ENCODE results near the gene MALRD1.
"Not testable (repeated sequence)": the region's sequence is repeated elsewhere in the genome, so short reads cannot be mapped to it uniquely, and the experiment has no call there.

MALRD1 gene

DNA sequence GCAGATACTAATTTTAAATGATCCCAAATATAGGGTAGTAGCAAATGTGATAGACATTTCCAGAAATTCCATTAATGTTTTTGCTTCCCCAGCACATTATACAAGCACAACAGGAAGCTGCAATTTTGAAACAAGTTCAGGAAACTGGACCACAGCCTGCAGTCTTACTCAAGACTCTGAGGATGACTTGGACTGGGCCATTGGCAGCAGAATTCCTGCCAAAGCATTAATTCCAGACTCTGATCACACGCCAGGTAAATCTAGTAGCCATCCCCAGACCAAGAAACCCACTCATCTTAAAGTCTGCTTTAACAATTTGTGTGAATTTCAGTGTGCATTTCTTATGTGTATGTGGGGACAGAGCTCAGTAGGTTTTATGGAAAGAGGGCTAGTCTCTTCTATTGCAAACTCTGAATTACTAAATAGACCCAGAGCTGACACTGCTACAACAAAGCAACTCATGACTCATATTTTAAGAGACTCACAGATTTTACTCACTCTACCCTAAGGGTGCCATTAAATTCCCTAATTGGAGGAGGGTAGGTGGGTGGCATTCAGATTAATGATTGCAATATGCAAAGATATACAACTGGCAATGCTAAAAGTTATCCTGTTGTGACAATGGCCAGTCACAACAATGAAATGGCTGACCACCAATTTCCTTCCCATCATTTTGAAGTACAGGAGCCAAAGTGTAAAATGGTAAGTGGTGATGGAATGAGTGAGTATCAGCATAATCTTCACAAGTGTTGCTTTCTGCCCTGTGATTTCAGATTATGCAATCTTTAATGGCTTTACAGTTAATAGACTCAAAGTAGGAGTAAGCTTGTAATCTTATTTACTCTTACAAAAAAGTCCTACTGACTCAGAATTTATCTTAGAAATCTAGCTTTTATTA, 450.0 kb downstream of the MALRD1 start:
- no peak for DNase-seq (ENCODE audit: low read depth)

DNA sequence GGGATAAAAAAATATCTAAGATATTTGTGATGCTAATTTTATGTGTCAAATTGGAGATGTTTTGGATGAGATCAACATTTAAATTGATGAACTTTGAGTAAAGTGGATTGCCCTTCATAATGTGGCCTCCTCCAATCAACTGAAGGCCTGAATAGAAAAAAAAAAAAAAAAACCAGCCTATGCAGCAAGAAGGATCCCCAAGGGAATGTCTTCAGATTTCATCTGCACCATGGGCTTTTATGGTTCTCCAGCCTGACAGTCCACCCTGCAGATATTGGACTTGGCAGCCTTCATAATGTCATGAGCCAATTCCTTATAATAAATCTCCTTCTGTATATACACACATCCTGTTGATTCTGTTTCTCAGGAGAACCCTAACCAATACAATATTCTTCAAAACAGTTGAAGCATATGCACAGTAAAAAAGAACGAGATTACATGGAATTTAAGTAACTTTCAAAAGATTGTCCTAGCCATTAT, 450.7 kb downstream of the MALRD1 start:
- no peak for DNase-seq (ENCODE audit: low read depth)

DNA sequence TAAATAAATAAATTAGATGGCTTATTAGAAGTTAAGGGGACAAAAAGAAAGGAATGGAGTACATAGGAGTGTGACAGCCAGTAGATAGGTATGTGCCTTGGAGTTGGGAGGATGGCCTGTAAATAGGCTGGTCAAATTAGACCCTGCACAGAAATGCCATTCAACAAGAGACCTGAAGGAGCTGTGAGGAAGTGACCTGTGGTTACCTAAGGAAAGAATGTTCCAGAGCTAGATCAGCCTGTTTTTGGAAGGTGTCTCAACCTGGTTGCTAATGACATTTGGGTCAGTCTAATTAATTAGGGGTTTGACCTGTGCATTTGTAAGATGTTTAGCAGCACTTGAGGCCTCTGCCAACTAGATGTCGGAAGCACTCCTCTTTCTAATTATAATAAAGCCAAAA, 452.4 kb downstream of the MALRD1 start:
- DNase-seq (ENCODE audit: low read depth) = no peak

DNA sequence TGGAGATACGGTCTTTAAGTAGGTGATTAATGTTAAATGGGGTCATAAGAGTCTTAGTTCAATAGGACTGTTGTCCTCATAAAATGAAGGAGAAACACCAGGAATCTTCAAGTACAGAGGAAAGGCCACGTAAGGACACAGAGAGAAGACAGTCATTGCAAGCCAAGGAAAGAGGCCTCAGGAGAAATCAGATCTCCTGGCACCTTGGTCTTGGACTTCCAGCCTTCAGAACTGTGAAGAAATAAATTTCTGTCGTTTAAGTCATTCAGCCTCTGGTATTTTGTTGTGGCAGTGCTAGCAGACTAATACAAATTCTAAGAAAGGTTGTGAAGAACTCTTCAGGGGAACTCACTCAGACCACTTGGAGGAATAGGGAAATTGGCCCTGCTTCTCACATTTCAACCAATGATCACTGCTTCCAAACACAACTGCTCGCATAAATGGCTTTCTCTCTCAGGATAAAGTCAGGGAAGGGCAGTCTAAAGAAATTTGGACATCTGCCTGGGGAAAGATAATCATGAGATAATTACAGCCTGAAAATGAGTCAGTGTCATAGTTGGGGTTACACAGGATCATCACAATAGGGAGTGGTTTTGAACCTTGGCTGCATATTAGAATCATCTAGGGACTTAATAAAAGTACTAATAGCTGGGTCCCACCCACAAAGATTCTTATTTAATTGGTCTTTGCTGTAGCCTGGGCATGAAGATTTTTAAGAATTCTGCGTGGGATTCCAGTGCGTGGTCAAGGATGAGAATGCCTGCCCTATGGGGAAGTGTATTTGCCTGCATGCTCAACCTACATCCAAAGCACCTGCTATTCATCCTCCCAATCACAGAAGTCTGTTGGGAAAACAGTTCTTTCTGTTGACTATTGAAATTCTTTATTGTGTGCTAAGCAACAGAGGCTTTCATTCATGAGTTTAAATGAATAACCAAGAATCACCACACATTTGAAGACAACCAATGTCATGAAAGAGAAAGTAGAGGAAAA, 457.0 kb downstream of the MALRD1 start:
- DNase-seq (ENCODE audit: low read depth) = no peak

DNA sequence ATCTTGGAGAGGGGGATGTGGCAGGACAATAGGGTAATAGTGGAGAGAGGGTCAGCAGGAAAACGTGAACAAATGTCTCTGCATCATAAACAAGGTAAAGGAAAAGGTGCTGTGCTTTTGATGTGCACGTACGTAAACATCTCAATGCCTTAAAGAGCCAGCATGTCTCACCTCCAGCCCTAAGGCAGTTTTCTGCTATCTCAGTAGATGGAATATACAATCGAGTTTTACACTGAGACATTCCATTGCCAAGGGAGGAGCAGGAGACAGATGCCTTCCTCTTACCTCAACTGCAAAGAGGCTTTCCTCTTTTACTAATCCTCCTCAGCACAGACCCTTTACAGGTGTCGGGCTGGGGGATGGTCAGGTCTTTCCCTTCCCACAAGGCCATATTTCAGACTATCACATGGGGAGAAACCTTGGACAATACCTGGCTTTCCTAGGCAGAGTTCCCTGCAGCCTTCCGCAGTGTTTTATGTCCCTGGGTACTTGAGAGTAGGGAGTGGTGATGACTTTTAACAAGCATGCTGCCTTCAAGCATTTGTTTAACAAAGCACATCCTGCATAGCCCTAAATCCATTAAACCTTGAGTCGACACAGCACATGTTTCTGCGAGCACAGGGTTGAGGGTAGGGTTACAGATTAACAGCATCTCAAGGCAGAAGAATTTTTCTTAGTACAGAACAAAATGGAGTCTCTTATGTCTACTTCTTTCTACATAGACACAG, 461.6 kb downstream of the MALRD1 start:
- not testable (repeated sequence) for DNase-seq (ENCODE audit: low read depth)

DNA sequence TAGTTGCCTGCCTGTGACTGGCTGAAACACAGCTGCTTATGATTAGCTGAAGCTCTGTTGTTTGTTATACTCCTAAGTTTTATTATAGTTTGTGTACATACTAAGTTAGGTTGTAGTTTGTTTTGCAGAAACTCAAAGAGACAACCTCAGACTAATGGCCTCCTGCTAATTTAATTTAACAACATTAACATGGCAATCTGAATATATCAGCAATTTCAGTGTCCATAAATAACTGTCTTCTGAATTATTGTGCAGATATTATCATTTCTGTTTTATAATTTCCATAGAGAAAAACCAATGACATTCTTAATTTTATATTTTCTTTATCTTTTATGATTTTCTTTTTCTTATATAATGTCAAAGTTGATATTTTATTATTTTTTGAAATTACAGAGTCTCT, 469.5 kb downstream of the MALRD1 start:
- DNase-seq (ENCODE audit: low read depth) = no peak

DNA sequence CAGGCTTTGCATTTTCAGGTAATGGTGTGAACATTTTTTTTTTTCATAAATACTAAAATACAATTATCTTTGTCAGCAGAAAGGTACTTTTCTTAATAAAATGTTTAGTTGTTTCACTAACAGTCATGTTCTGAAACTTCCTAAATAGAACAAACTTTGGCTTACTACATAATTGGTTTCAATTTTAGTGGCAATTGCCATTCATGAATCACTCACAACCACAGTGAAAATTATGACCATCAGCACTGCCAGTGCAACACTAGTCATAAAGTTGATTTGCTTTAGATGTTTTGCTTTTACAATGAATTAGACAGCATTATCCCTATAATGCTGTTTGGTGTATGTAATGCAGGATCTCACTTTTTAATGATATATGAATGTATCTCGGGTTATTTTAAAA, 470.0 kb downstream of the MALRD1 start:
- DNase-seq (ENCODE audit: low read depth) = no peak

DNA sequence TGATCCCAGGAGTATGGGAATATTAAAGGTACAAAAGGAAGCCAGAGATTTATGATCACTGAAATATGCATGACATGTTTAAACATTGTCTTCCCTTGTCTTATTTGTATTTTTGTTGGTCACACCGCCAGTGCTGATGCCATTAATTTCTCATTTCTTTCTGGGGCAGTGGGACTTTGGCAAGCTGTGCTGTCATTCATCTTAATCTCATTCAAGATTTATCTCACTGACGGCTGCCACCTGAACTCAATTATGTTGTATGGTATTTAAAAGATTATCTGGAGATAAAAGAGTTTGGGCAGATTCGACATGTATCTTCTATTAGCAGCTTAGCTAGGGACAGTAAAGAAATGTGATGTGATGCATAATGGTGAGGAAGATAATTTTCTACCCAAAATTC, 482.7 kb downstream of the MALRD1 start:
- no peak for DNase-seq (ENCODE audit: low read depth)

DNA sequence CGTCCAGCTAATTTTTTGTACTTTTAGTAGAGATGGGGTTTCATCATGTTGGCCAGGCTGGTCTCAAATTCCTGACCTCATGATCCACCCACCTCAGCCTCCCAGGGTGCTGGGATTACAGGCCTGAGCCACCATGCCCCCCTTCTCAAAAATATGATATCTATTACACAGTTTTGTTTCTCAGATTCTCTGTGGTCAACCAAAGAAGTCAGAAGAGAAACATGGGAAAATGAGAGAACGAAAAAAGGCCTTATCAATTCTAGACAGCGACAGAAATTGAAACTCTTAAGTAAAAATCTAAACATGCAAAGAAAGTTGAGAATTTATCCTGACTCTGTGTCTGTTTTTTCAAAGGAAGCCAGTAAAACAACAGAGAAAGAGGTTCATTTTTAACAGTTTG, 483.8 kb downstream of the MALRD1 start:
- no peak for DNase-seq (ENCODE audit: low read depth)

DNA sequence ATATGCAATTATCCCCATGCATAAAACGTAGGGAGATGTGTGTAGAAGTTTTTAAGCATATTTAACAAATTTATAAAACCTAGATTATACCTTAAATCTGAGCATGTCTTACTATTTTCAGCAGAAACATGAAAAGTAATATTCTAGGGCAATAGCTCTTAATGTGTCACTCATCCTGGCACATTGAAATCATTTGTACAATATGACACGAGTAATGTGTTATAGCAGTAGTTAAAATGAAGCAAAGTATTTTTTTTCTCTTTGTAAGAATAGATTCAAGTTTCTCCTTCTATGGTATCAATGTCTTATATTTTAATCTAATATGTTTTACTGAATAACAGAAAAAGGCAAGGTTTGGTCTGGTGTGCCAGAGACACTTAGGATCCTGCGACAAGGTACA, 492.7 kb downstream of the MALRD1 start:
- DNase-seq (ENCODE audit: low read depth) = no peak

DNA sequence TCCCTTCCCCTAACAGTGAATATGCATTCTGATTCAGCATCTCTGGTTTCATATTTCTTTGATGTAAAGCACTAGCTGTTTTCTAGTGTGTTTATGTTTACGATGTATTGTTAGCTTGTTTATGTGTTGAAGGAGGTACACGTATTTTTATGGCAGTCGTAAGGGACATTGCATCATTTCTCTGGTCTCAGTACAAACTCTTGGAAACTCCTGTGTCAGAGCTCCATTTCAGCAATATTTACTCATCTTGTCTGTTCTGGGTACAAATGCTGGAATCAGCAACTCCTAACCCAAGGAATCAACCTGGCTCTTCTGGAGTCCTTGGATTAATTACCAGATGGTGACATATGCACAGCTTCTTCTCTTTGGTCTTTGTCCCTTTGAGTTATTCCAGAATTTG, 497.6 kb downstream of the MALRD1 start:
- no peak for DNase-seq (ENCODE audit: low read depth)

DNA sequence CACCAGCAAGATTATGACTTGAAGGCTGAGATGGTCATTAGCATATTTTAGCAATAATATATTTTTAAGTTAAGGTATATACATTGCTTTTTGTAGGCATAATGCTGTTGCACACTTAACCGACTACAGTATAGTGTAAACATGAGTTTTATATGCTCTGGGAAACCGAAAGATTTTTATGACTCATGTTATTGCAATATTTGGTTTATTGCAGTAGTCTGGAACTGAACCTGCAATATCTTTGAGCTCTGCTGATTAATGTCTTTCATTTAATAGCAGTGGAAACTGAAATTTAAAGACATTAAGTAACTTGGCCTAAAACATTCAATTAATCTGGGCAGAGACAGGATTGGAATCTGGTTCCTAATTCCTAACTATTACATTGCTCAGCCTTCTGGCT, 500.9 kb downstream of the MALRD1 start:
- no peak for DNase-seq (ENCODE audit: low read depth)

DNA sequence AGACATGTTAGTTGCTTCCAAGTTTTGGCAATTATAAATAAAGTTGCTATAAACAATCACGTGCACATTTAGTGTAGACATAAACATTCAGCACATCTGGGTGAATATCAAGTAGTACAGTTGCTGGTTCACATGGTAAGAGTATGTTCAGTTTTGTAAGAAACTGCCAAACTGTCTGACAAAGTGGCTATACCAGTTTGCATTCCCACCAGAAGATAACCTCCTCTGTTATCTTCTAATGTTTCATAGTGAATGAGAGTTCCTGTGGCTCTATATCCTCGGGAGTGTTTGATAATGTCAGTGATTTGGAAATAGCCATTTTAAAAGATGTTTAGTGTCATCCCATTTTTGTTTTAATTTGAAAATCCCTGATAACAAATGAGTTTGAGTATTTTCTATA, 508.1 kb downstream of the MALRD1 start:
- no peak for DNase-seq (ENCODE audit: low read depth)

DNA sequence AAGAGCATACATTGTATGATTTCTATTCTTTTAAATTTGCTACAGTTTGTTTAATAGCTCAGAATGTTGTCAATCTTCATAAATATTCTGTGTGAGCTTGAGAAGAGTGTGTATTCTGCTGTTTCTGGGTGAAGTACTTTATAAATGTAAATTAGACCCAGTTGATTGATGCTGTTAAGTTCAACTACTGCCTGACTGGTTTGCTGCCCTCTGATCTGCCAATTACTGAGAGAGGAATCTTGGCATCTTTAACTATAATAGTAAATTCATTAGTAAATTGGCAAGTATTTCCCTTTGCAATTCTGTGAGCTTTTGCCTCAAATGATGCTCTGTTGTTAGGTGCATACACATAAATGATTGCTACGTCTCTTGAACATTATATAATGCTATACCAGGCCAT, 512.6 kb downstream of the MALRD1 start:
- DNase-seq (ENCODE audit: low read depth) = no peak

DNA sequence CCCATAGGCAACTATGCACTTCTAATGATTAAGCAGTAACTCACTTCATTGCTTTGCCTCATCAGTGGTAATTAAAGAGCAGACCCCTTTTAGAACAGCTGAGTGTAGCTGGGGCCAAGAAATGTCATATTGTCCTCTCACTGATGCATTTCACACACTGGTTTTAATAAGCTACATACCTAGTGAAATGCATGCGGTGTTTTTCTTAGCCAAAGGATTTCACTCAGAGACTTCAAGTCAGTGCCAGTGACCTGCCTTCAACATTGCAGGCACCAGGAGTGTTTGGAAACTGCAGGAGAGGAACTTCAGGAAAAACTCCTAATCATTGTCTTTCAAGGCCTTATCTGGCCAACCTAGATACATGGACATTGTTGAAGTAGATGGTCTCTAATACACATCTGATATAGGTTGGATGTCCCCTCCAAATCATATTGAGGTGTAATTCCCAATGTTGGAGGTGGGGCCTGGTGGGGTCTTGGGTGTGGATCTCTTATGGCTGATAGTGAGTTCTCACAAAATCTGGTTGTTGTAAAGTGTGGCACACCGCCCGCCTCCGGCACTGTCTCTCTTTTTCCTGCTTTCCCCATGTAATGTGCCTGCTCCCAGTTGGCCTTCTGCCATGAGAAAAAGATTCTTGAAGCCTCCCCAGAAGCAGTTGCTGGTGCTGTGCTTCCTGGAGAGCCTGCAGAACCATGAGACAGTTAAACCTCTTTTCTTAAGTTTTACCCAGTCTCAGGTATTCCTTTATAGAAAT, 515.0 kb downstream of the MALRD1 start:
- no peak for DNase-seq (ENCODE audit: low read depth)

DNA sequence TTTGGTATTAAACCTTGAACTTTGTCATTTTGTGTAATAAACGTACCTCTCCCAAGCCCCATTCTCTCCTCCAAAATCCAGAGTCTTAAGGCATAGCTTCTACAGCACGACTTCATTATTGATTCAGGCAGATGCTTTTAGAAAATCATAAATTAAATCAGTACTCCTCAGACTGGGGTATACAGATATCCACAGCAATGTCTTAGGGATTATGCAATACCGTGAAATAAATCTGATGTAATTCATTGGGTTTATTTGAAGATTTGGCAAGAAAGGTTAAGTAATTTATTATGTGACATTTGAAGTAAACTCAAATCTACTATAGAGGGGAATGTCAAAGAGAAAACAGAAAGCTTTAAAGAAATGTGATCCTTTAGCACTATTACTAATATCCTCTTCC, 521.5 kb downstream of the MALRD1 start:
- DNase-seq (ENCODE audit: low read depth) = no peak

DNA sequence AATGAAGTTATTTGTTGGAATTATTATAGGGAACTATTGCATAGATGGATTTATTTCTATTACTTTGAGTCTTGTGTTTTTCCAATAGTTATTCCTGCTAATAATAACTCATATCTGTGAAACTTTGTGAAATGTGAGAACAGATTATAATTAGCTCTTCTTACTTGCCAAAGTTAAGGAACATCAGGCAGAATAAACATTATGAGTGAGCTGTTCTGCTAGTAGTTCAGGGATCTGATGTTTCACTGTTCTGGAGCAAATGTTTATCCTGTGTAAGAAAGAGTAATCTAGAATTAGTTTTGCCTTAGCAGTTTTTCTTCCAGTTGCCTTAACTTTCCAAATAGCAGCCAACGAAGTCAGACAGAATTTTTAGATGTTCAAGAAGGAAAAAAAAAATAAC, 522.4 kb downstream of the MALRD1 start:
- DNase-seq (ENCODE audit: low read depth) = no peak

DNA sequence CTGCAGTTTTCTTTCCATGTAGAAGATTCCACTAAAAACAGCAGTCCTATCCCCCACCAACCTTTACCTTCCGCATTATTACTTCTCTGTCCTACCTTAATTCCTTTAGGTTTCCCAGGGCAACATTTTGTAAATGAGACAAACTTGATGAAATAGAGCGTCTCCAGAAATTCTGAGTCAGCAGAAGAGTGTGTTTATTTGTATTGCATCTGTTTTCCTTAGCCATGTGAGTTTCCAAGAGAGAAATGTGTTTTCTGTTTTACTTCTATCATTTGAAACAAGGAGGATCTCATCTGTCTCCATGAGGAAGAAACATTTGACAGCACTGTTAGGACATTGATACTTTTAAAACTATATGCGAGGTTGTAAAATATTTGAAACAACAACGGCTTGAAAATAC, 523.5 kb downstream of the MALRD1 start:
- DNase-seq (ENCODE audit: low read depth) = no peak

DNA sequence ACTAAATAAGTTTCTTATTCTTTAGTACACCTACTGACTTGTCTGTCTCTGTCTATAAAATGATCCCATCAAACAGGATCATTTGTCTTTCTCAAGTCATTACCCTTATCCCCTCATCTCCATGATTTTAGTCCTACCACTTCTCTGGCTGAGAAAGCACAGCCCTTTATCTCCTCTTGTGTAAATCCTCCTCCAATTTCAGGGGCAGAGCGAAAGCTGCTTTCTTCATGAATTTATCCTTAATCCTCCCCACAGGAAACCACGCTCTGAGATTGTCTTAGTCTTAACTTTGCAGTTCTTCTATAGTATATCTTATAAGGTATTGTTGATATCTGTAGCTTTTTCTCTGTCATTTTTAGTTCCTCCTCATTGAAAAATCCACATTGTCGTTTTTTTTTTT, 528.0 kb downstream of the MALRD1 start:
- no peak for DNase-seq (ENCODE audit: low read depth)

DNA sequence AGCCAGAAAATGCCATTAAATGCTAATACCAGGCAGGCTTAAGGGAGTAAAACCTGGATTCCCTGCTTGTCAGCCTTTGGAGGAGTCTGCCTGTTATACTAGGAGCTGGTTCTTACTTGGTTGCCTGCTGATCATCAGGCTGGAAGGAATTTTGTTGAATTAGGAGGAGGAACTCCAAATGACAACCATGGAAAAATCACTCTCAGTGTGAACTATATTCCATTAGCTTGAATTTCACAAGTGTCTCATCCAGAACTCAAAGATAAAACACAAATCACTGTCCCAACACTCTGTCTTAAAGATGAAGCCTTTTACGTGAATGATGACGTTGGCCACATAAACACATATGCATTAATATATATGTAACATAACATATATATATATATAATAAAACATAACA, 528.8 kb downstream of the MALRD1 start:
- no peak for DNase-seq (ENCODE audit: low read depth)

DNA sequence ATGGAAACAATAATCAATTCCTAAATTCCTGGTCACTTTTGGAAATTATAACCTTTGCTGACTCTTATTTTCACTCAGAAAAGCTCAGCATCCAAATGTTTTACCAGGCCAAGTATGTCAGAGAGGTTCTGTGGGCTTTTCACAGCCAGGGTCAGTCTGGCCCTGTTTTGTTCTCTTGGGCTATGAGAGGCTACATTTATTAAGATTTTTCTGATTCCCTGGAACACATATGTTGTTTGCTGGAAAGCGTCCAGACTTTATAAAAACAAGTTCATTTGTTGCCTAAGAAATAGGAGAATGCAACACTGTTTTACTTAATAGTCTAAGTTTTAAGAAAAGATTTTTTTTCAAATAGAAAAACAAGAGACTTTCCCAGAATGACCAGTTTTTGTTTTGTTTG, 529.2 kb downstream of the MALRD1 start:
- no peak for DNase-seq (ENCODE audit: low read depth)
